A549 (cell line): Measurements from ENCODE around the gene DCAF8.

ENCODE experiments used
- CHD4 ChIP-seq: fragments of 200-600 bp; sonication (generic); IDR thresholded peaks from 2 replicates; pipeline ENCODE4 v1.6.1; 2016; ENCODE audit warnings: antibody characterized with exemption, mild to moderate bottlenecking, borderline replicate concordance
- CTCF ChIP-seq: fragments of >200 bp; sonication (Bioruptor Twin); formaldehyde crosslinking; IDR thresholded peaks from 3 replicates; pipeline ENCODE4 v1.5.1; 2016
- JUN ChIP-seq, 2 experiments: fragments of >200 bp; sonication (Bioruptor Twin); formaldehyde crosslinking; IDR thresholded peaks; 2 replicates in 1 of 2; 3 replicates in 1 of 2; pipeline ENCODE4 v1.6.1; 2016 to 2017
- JUNB ChIP-seq: fragments of >200 bp; sonication (Bioruptor Twin); formaldehyde crosslinking; IDR thresholded peaks from 2 replicates; pipeline ENCODE4 v1.6.1; 2016
- MAX ChIP-seq: IDR thresholded peaks from 2 replicates; pipeline ENCODE4 v1.6.1; 2012
- MAZ ChIP-seq: fragments of 150-350 bp; IDR thresholded peaks from 2 replicates; pipeline ENCODE4 v1.6.1; 2014; ENCODE audit warnings: antibody characterized with exemption, low read depth, low read length, borderline replicate concordance
- POLR2A ChIP-seq: IDR thresholded peaks from 2 replicates; pipeline ENCODE4 v1.6.1; 2012; ENCODE audit warnings: mild to moderate bottlenecking, low read length
- POLR2AphosphoS2 ChIP-seq: conservative IDR thresholded peaks from 2 replicates; pipeline ENCODE4 v1.6.1; 2012; ENCODE audit warnings: low read length, improper control_type of control experiment, inconsistent platforms
- RAD21 ChIP-seq, 2 experiments: fragments of >200 bp in 1 of 2; sonication (Bioruptor Twin) in 1 of 2; formaldehyde crosslinking in 1 of 2; IDR thresholded peaks in 1 of 2; conservative IDR thresholded peaks in 1 of 2; 2 replicates in 1 of 2; 3 replicates in 1 of 2; pipeline ENCODE4 v1.6.1; 2012 to 2018; ENCODE audit warnings: inconsistent platforms in 1 of 2
- RFX5 ChIP-seq: fragments of 450-650 bp; IDR thresholded peaks from 2 replicates; pipeline ENCODE4 v1.7.1; 2014; ENCODE audit warnings: antibody characterized with exemption, mild to moderate bottlenecking, moderate library complexity

- TF ChIP-seq CTCF, result no peak
- TF ChIP-seq MAZ, result no peak
- TF ChIP-seq POLR2A, result no peak
- no peak for TF ChIP-seq RAD21 (conservative IDR thresholded peaks at IDR 0.05 in 1 of 2, IDR thresholded peaks at IDR 0.05 in 1 of 2)
- no peak for TF ChIP-seq MAX
- TF ChIP-seq CHD4, result no peak
- TF ChIP-seq POLR2AphosphoS2, result no peak
- no peak for TF ChIP-seq JUN (IDR thresholded peaks at IDR 0.05)
- TF ChIP-seq JUNB, result no peak
- no peak for TF ChIP-seq RFX5
These were observed 23.9 kb downstream of the DCAF8 start for GRCh38 chr1:160238408-160238807.
